Neural progenitor cell (in vitro differentiated cells): ENCODE results near the gene NAA11. TPM values are rescaled to one million over a fixed set of nuclear protein-coding genes. Genes with fewer than 3 reads are reported as not detected.

Experiments
- DNase-seq: peaks from one replicate; pipeline ENCODE4 v3.0.0-alpha.2; 2016; ENCODE audit warnings: low spot score
- H2AFZ ChIP-seq: fragments of 200-600 bp; sonication (generic); replicated peaks from 2 replicates; pipeline ENCODE4 v1.6.1; 2016; ENCODE audit warnings: antibody characterized with exemption
- H3F3A ChIP-seq: fragments of 200-600 bp; sonication (generic); 2 replicates; pipeline ENCODE4 v1.6.1; 2016; ENCODE audit warnings: antibody characterized with exemption, low read depth
- H3K27ac ChIP-seq: fragments of 200-600 bp; sonication (generic); 2 replicates; pipeline ENCODE4 v1.5.1; 2016; ENCODE audit warnings: mild to moderate bottlenecking
- H3K27me3 ChIP-seq: fragments of 200-600 bp; sonication (generic); 2 replicates; pipeline ENCODE4 v1.6.1; 2016; ENCODE audit warnings: mild to moderate bottlenecking, moderate library complexity
- H3K36me3 ChIP-seq: fragments of 200-600 bp; sonication (generic); 2 replicates; pipeline ENCODE4 v1.5.1; 2016
- H3K4me1 ChIP-seq: fragments of 200-600 bp; sonication (generic); 2 replicates; pipeline ENCODE4 v1.6.1; 2016; ENCODE audit warnings: mixed run types
- H3K4me2 ChIP-seq: fragments of 200-600 bp; sonication (generic); 2 replicates; pipeline ENCODE4 v1.6.1; 2016
- H3K4me3 ChIP-seq: fragments of 200-600 bp; sonication (generic); 2 replicates; pipeline ENCODE4 v1.5.1; 2016
- H3K79me2 ChIP-seq: fragments of 200-600 bp; sonication (generic); 2 replicates; pipeline ENCODE4 v1.6.1; 2016; ENCODE audit warnings: low read depth
- H3K9ac ChIP-seq: fragments of 200-600 bp; sonication (generic); 2 replicates; pipeline ENCODE4 v1.6.1; 2016
- H3K9me3 ChIP-seq: fragments of 200-600 bp; sonication (generic); 2 replicates; pipeline ENCODE4 v1.5.1; 2016; ENCODE audit warnings: low read depth
- H4K20me1 ChIP-seq: fragments of 200-600 bp; sonication (generic); 2 replicates; pipeline ENCODE4 v1.6.1; 2016; ENCODE audit warnings: low read depth
- H3K27ac Mint-ChIP-seq: 3 replicates; pipeline ENCODE4 v1.8.0; 2021; ENCODE audit warnings: mixed read lengths
- H3K27me3 Mint-ChIP-seq: 2 replicates; pipeline ENCODE4 v1.8.0; 2022; ENCODE audit warnings: low read depth, mild to moderate bottlenecking, inconsistent platforms, moderate library complexity, mixed read lengths; ENCODE audit not compliant: insufficient read depth
- H3K36me3 Mint-ChIP-seq: 3 replicates; pipeline ENCODE4 v1.8.0; 2021; ENCODE audit warnings: mixed read lengths
- H3K4me1 Mint-ChIP-seq: 3 replicates; pipeline ENCODE4 v1.8.0; 2021; ENCODE audit warnings: mixed read lengths
- H3K4me3 Mint-ChIP-seq: 3 replicates; pipeline ENCODE4 v1.8.0; 2021; ENCODE audit warnings: mild to moderate bottlenecking, moderate library complexity, mixed read lengths
- H3K9me3 Mint-ChIP-seq: 3 replicates; pipeline ENCODE4 v1.8.0; 2020; ENCODE audit warnings: mixed read lengths
- CTCF ChIP-seq: fragments of 200-600 bp; sonication (generic); IDR thresholded peaks from 2 replicates; pipeline ENCODE4 v1.5.1; 2017; ENCODE audit warnings: antibody characterized with exemption, mild to moderate bottlenecking
- EZH2 ChIP-seq: fragments of 200-600 bp; sonication (generic); IDR thresholded peaks from 2 replicates; pipeline ENCODE4 v1.6.1; 2017; ENCODE audit warnings: antibody characterized with exemption, mild to moderate bottlenecking, moderate library complexity
- EZH2phosphoT487 ChIP-seq: fragments of 200-600 bp; sonication (generic); IDR thresholded peaks from 2 replicates; pipeline ENCODE4 v1.6.1; 2017; ENCODE audit warnings: antibody characterized with exemption
- total RNA-seq: library from RNA; depleted of rRNA; stranded (reverse); fragments of >200 nt; gene quantifications from 2 replicates; pipeline ENCODE4 v1.2.3, GENCODE V29; 2015; ENCODE audit warnings: low replicate concordance

The NAA11 gene
- total RNA-seq, 1 donor from 2014 or later: not detected

DNA sequence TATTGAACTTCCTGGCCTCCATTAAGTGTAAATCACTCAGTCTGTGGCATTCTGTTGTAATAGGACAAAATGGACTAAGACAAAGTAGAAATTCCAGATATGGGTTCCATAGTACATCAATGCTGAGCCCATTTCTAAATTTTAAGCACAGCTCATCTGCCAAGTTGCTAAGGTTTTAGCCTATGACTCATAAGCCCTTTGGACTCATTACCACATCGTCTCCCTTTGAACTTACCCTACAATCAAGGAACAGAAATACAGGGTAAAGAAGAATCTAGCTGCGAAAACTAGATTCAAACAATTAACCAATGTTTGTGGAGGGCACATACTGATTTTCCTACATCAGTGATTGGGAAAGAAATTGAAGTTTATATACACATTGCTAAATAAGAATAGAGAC is 31.8 kb downstream of the NAA11 start:
- TF ChIP-seq EZH2 (no peak), CTCF (no peak), EZH2phosphoT487 (no peak)
- DNase-seq: no peak
- Histone ChIP-seq H3K79me2 (no peaks in the 10 kb centered on the region), H3K36me3 (no peaks in the 10 kb centered on the region), H3K4me2 (no peak overlapping the region), H2AFZ (no peak overlapping the region), H4K20me1 (no peaks in the 10 kb centered on the region), H3K4me1 (peaks cover 5% of the 10 kb centered on the region), H3F3A (no peaks in the 10 kb centered on the region), H3K27ac (no peak overlapping the region), H3K9ac (no peak overlapping the region), H3K27me3 (no peaks in the 10 kb centered on the region), H3K4me3 (no peak overlapping the region), H3K9me3 (no peaks in the 10 kb centered on the region)
- Mint-ChIP-seq H3K27ac (no peak overlapping the region), H3K36me3 (no peaks in the 10 kb centered on the region), H3K27me3 (peaks cover 3% of the 10 kb centered on the region), H3K9me3 (no peaks in the 10 kb centered on the region), H3K4me1 (no peaks in the 10 kb centered on the region), H3K4me3 (no peak overlapping the region)

DNA sequence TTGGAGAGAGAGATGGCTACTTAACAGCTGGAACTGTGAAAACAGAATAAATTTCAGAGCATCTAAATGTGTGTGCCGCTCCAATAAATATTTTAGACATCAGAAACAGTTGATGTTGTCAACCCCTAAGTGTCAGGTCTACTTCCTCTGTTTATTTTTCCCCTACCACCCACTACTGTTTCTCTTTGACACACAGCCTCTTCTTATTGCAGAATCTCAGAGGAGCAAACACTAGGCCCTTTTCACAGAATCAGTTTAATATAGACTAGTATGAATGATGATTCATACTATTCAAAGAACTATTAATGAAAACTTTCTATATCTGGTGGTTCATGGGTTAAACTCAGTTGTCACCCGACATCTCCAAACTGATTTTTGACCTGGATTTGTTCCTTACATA is 33.9 kb downstream of the NAA11 start:
- Histone ChIP-seq H3F3A (no peaks in the 10 kb centered on the region), H3K4me2 (no peak overlapping the region), H3K9ac (no peak overlapping the region), H3K27me3 (no peaks in the 10 kb centered on the region), H2AFZ (no peak overlapping the region), H4K20me1 (no peaks in the 10 kb centered on the region), H3K9me3 (no peaks in the 10 kb centered on the region), H3K4me1 (peaks cover 19% of the 10 kb centered on the region), H3K36me3 (no peaks in the 10 kb centered on the region), H3K4me3 (no peak overlapping the region), H3K79me2 (no peaks in the 10 kb centered on the region), H3K27ac (no peak overlapping the region)
- DNase-seq: no peak
- H3K36me3 Mint-ChIP-seq: no peaks in the 10 kb centered on the region
- peaks cover 11% of the 10 kb centered on the region for H3K4me1 Mint-ChIP-seq
- no peaks in the 10 kb centered on the region for H3K27me3 Mint-ChIP-seq
- no peak for TF ChIP-seq EZH2phosphoT487
- TF ChIP-seq CTCF: no peak
- no peak for TF ChIP-seq EZH2
- H3K9me3 Mint-ChIP-seq: no peaks in the 10 kb centered on the region
- no peak overlapping the region for H3K27ac Mint-ChIP-seq
- H3K4me3 Mint-ChIP-seq: no peak overlapping the region

DNA sequence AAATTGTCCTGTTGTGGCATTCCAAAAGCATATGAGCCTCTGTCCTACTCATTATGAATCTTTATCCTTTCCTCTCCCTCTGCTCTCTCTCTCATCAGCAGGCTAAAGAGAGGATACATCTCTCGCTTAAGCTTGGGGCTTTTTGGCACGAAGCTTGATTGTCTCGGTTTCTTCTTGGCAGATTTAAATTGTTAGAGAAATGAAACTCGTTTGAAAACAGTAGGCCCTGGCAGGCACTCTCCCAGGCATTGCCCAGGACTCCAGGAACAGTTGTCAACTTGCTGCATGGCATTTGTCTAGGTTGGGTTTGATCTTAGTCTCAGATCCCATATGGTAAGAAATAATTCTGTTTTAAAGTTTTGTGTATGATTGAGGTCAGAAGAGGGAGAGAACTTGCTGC is 35.5 kb downstream of the NAA11 start:
- Histone ChIP-seq H4K20me1 (no peaks in the 10 kb centered on the region), H3K9me3 (no peaks in the 10 kb centered on the region), H2AFZ (peak overlapping the region; percentile 73), H3K79me2 (no peaks in the 10 kb centered on the region), H3K4me2 (no peak overlapping the region), H3K4me3 (no peak overlapping the region), H3K27me3 (no peaks in the 10 kb centered on the region), H3K27ac (no peak overlapping the region), H3F3A (no peaks in the 10 kb centered on the region), H3K4me1 (peaks cover 20% of the 10 kb centered on the region), H3K9ac (no peak overlapping the region), H3K36me3 (no peaks in the 10 kb centered on the region)
- peaks cover 11% of the 10 kb centered on the region for H3K4me1 Mint-ChIP-seq
- no peaks in the 10 kb centered on the region for H3K27me3 Mint-ChIP-seq
- no peak overlapping the region for H3K27ac Mint-ChIP-seq
- no peaks in the 10 kb centered on the region for H3K36me3 Mint-ChIP-seq
- no peak for DNase-seq
- TF ChIP-seq EZH2 (no peak), EZH2phosphoT487 (no peak), CTCF (no peak)
- no peaks in the 10 kb centered on the region for H3K9me3 Mint-ChIP-seq
- no peak overlapping the region for H3K4me3 Mint-ChIP-seq

- Histone ChIP-seq H3K4me2 (no peak overlapping the region), H4K20me1 (no peaks in the 10 kb centered on the region), H3K4me1 (peaks cover 24% of the 10 kb centered on the region), H3K27me3 (no peaks in the 10 kb centered on the region), H3K27ac (no peak overlapping the region), H3K9me3 (no peaks in the 10 kb centered on the region), H3F3A (peaks cover 4% of the 10 kb centered on the region), H2AFZ (no peak overlapping the region), H3K79me2 (no peaks in the 10 kb centered on the region), H3K4me3 (no peak overlapping the region), H3K36me3 (no peaks in the 10 kb centered on the region), H3K9ac (no peak overlapping the region)
- no peak overlapping the region for H3K4me3 Mint-ChIP-seq
- TF ChIP-seq EZH2 (no peak), CTCF (no peak), EZH2phosphoT487 (no peak)
- H3K9me3 Mint-ChIP-seq: no peaks in the 10 kb centered on the region
- H3K36me3 Mint-ChIP-seq: no peaks in the 10 kb centered on the region
- H3K4me1 Mint-ChIP-seq: peaks cover 11% of the 10 kb centered on the region
- no peak for DNase-seq
- no peak overlapping the region for H3K27ac Mint-ChIP-seq
- H3K27me3 Mint-ChIP-seq: no peaks in the 10 kb centered on the region
Observed at GRCh38 chr4:79288185-79288584, 37.7 kb downstream of the NAA11 start.
